ACHN (cell line): ENCODE measurements around the gene ADAMTS20.
"Not testable (repeated sequence)": the region's sequence is repeated elsewhere in the genome, so short reads cannot be mapped to it uniquely, and the experiment has no call there.

Source experiments
- DNase-seq: peaks from one replicate; pipeline ENCODE4 v3.0.0-alpha.2; 2015
- in situ Hi-C: cut with HindIII; loops from 2 replicates; pipeline ENCODE4 v1.10.0; 2017; ENCODE audit warnings: low sequenced_read_pairs, low pct_ligation_motif_present, low pct_unique_long_range_greater_than_20kb

The ADAMTS20 gene

GRCh38 chr12:43396671-43397070 lies 155.3 kb downstream of the ADAMTS20 start:
- in situ Hi-C loops, result no loop called here
- no peak for DNase-seq

GRCh38 chr12:43392116-43392515 lies 159.9 kb downstream of the ADAMTS20 start:
- no peak for DNase-seq
- in situ Hi-C loops, result no loop called here

- in situ Hi-C loops, result no loop called here
These were observed 170.1 kb downstream of the ADAMTS20 start for GRCh38 chr12:43381879-43382278.

GRCh38 chr12:43378448-43378847 lies 173.6 kb downstream of the ADAMTS20 start:
- DNase-seq, result no peak
- in situ Hi-C loops, result no loop called here

More at GRCh38 chr12:43381879-43382278, 170.1 kb downstream of the ADAMTS20 start:
- DNase-seq, result no peak

- in situ Hi-C loops, result no loop called here
- peak; percentile 35 for DNase-seq
These were observed 181.7 kb downstream of the ADAMTS20 start for GRCh38 chr12:43370263-43370662.

GRCh38 chr12:43362910-43363694 lies 188.9 kb downstream of the ADAMTS20 start:
- no peak for DNase-seq
- in situ Hi-C loops, result no loop called here

GRCh38 chr12:43361031-43361710 lies 190.8 kb downstream of the ADAMTS20 start:
- no peak for DNase-seq
- in situ Hi-C loops, result no loop called here

GRCh38 chr12:43360001-43360400 lies 192.0 kb downstream of the ADAMTS20 start:
- DNase-seq, in situ Hi-C loops: not testable (repeated sequence)

- in situ Hi-C loops, result no loop called here
- DNase-seq, result no peak
These were observed 194.9 kb downstream of the ADAMTS20 start for GRCh38 chr12:43357141-43357540.

GRCh38 chr12:43352001-43352400 lies 200.0 kb downstream of the ADAMTS20 start:
- in situ Hi-C loops, result no loop called here
- no peak for DNase-seq

- DNase-seq, result peak; percentile 38
- in situ Hi-C loops, result no loop called here
These were observed 202.1 kb downstream of the ADAMTS20 start for GRCh38 chr12:43349863-43350262.

GRCh38 chr12:43348221-43348620 lies 203.8 kb downstream of the ADAMTS20 start:
- no peak for DNase-seq
- in situ Hi-C loops, result no loop called here

GRCh38 chr12:43347026-43347425 lies 205.0 kb downstream of the ADAMTS20 start:
- DNase-seq, result no peak
- in situ Hi-C loops, result no loop called here

- in situ Hi-C loops, result no loop called here
- no peak for DNase-seq
These were observed 207.0 kb downstream of the ADAMTS20 start for GRCh38 chr12:43345023-43345422.

GRCh38 chr12:43341785-43342313 lies 210.2 kb downstream of the ADAMTS20 start:
- DNase-seq, in situ Hi-C loops: not testable (repeated sequence)

GRCh38 chr12:43338848-43339526 lies 213.0 kb downstream of the ADAMTS20 start:
- in situ Hi-C loops, result no loop called here
- peak; percentile 90 for DNase-seq

GRCh38 chr12:43337571-43338444 lies 214.2 kb downstream of the ADAMTS20 start:
- in situ Hi-C loops, result no loop called here
- peak; percentile 58 for DNase-seq

- DNase-seq, result peak; percentile 72
- in situ Hi-C loops, result no loop called here
These were observed 214.9 kb downstream of the ADAMTS20 start for GRCh38 chr12:43336962-43337555.
